Measurements from ENCODE around the gene KRT76.

DNA sequence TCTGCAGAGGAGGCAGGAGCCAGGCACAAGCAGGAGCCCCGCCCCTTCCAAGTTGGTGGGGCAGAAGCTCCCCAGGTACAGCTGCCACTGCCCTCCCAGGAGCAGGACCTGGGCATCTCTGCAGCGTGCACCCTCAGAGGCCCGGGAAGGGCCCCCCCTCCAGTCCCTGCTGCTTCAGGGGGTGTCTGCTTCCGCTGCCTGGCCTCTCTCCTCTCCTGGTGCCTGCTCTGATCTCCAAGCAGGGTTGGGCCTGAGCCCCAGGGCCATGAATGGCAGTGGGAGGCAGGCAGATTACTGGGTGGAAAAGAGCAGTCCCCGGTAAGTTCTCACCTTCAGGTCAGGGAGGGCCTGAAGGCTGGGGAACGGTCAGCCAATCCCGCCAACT is 35.0 kb downstream of the KRT76 start:
- TF ChIP-seq, protein P1, sequence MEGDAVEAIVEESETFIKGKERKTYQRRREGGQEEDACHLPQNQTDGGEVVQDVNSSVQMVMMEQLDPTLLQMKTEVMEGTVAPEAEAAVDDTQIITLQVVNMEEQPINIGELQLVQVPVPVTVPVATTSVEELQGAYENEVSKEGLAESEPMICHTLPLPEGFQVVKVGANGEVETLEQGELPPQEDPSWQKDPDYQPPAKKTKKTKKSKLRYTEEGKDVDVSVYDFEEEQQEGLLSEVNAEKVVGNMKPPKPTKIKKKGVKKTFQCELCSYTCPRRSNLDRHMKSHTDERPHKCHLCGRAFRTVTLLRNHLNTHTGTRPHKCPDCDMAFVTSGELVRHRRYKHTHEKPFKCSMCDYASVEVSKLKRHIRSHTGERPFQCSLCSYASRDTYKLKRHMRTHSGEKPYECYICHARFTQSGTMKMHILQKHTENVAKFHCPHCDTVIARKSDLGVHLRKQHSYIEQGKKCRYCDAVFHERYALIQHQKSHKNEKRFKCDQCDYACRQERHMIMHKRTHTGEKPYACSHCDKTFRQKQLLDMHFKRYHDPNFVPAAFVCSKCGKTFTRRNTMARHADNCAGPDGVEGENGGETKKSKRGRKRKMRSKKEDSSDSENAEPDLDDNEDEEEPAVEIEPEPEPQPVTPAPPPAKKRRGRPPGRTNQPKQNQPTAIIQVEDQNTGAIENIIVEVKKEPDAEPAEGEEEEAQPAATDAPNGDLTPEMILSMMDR (IDR thresholded peaks at IDR 0.05), result no peak
- TF ChIP-seq POLR2A (IDR thresholded peaks at IDR 0.05), result no peak

Data from testis (tissue), 2 donors.